Measurements from ENCODE around the gene UEVLD. TPM values are rescaled to one million over a fixed set of nuclear protein-coding genes. Genes with fewer than 3 reads are reported as not detected.
A peak's percentile ranks its signal among the peaks of the same experiment; 100 is the strongest.

Gene UEVLD
- total RNA-seq, 1 experiment from 2014 or later: 23.1 TPM

GRCh38 chr11:18493310-18493709 lies 95.2 kb downstream of the UEVLD start:
- Mint-ChIP-seq H3K4me3 (ENCODE audit: low read depth, unreplicated experiment) (peak overlapping the region; percentile 33), H3K9me3 (ENCODE audit: low read depth, unreplicated experiment) (no peaks in the 10 kb centered on the region), H3K36me3 (ENCODE audit: insufficient read depth, unreplicated experiment) (peaks cover 17% of the 10 kb centered on the region), H3K4me1 (ENCODE audit: low read depth, unreplicated experiment) (peaks cover 43% of the 10 kb centered on the region), H3K27ac (ENCODE audit: unreplicated experiment) (peak overlapping the region; percentile 19), H3K27me3 (ENCODE audit: unreplicated experiment) (no peaks in the 10 kb centered on the region)
- CTCF ChIA-PET: no interaction called here
- DNase-seq: no peak
- no TSS peak for BruUV-seq (replicated peaks)
- TF ChIP-seq, protein P1, sequence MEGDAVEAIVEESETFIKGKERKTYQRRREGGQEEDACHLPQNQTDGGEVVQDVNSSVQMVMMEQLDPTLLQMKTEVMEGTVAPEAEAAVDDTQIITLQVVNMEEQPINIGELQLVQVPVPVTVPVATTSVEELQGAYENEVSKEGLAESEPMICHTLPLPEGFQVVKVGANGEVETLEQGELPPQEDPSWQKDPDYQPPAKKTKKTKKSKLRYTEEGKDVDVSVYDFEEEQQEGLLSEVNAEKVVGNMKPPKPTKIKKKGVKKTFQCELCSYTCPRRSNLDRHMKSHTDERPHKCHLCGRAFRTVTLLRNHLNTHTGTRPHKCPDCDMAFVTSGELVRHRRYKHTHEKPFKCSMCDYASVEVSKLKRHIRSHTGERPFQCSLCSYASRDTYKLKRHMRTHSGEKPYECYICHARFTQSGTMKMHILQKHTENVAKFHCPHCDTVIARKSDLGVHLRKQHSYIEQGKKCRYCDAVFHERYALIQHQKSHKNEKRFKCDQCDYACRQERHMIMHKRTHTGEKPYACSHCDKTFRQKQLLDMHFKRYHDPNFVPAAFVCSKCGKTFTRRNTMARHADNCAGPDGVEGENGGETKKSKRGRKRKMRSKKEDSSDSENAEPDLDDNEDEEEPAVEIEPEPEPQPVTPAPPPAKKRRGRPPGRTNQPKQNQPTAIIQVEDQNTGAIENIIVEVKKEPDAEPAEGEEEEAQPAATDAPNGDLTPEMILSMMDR (IDR thresholded peaks at IDR 0.05; ENCODE audit: unreplicated experiment): no peak
- intact Hi-C loops (cut with micrococcal nuclease; ENCODE audit: unreplicated experiment): loop anchor here (2.0 to 10.0 kb wide), 4 partner anchors 33 to 251 kb away; partner anchors contain the start of gene TSG101

DNA sequence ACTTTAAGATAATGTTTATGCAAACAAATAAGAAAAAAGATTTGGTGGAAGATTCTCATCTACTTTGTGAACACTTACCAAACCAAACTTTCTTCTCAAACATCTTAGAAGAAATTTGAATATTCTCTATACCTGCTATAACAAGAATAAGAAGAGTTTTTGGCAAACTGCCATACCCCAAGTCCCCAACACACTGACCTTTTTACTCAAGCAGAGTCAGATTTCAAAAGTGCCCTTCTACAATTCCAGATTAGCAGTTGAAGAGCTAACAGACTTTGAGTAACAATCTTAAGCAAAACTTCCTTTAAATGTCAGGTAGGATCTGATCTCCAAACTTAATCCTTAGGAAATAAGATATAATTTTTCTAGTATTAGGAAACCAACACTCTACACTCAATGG lies 95.6 kb downstream of the UEVLD start:
- BruUV-seq (replicated peaks): no TSS peak
- Mint-ChIP-seq H3K4me3 (ENCODE audit: low read depth, unreplicated experiment) (peak overlapping the region; percentile 33), H3K9me3 (ENCODE audit: low read depth, unreplicated experiment) (no peaks in the 10 kb centered on the region), H3K4me1 (ENCODE audit: low read depth, unreplicated experiment) (peaks cover 45% of the 10 kb centered on the region), H3K36me3 (ENCODE audit: insufficient read depth, unreplicated experiment) (peaks cover 14% of the 10 kb centered on the region), H3K27me3 (ENCODE audit: unreplicated experiment) (no peaks in the 10 kb centered on the region), H3K27ac (ENCODE audit: unreplicated experiment) (peak overlapping the region; percentile 19)
- CTCF ChIA-PET: no interaction called here
- TF ChIP-seq, protein P1 (IDR thresholded peaks at IDR 0.05; ENCODE audit: unreplicated experiment): no peak
- DNase-seq: no peak
- intact Hi-C loops (cut with micrococcal nuclease; ENCODE audit: unreplicated experiment): loop anchor here (2.0 to 10.0 kb wide), 4 partner anchors 34 to 251 kb away; partner anchors contain the start of gene TSG101

DNA sequence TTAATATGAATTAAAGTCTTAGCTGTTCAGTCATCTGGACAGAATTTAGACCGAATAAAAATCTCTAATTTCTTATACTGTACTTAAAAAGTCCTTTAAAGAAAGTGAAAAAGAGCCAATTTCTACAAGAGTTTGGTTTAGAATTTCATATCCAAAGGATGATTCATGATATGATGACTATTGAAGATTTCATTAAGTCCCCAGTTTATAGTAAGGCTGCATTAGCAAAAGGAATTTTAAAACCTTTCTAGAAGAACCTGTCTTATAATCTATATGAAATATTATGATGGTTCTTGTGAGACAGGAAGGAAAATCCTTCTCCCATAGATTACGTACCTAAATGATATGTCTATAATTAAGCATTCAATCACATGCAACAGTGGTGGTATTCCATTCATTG lies 96.6 kb downstream of the UEVLD start:
- Mint-ChIP-seq H3K4me1 (ENCODE audit: low read depth, unreplicated experiment) (peaks cover 45% of the 10 kb centered on the region), H3K9me3 (ENCODE audit: low read depth, unreplicated experiment) (no peaks in the 10 kb centered on the region), H3K27me3 (ENCODE audit: unreplicated experiment) (no peaks in the 10 kb centered on the region), H3K27ac (ENCODE audit: unreplicated experiment) (no peak overlapping the region), H3K36me3 (ENCODE audit: insufficient read depth, unreplicated experiment) (peaks cover 14% of the 10 kb centered on the region), H3K4me3 (ENCODE audit: low read depth, unreplicated experiment) (no peak overlapping the region)
- no TSS peak for BruUV-seq (replicated peaks)
- TF ChIP-seq, protein P1 (IDR thresholded peaks at IDR 0.05; ENCODE audit: unreplicated experiment): no peak
- CTCF ChIA-PET: no interaction called here
- intact Hi-C loops (cut with micrococcal nuclease; ENCODE audit: unreplicated experiment): loop anchor here (2.0 to 10.0 kb wide), 4 partner anchors 35 to 250 kb away; partner anchors contain the start of gene TSG101
- no peak for DNase-seq

GRCh38 chr11:18490736-18491485 lies 97.6 kb downstream of the UEVLD start:
- H3K4me1 Mint-ChIP-seq (ENCODE audit: low read depth, unreplicated experiment): peaks cover 45% of the 10 kb centered on the region
- no peaks in the 10 kb centered on the region for H3K9me3 Mint-ChIP-seq (ENCODE audit: low read depth, unreplicated experiment)
- TF ChIP-seq, protein P1 (IDR thresholded peaks at IDR 0.05; ENCODE audit: unreplicated experiment): no peak
- H3K27ac Mint-ChIP-seq (ENCODE audit: unreplicated experiment): peak overlapping the region; percentile 75
- CTCF ChIA-PET: interaction anchor here (0.7 to 1.0 kb wide), 2 partner anchors 31 to 231 kb away, joined by 3 to 7 read pairs; no protein-coding TSS in a partner anchor
- no TSS peak for BruUV-seq (replicated peaks)
- peak; percentile 14 for DNase-seq
- no peaks in the 10 kb centered on the region for H3K27me3 Mint-ChIP-seq (ENCODE audit: unreplicated experiment)
- H3K36me3 Mint-ChIP-seq (ENCODE audit: insufficient read depth, unreplicated experiment): peaks cover 11% of the 10 kb centered on the region
- intact Hi-C loops (cut with micrococcal nuclease; ENCODE audit: unreplicated experiment): loop anchor here (5.0 to 10.0 kb wide), 3 partner anchors 94 to 249 kb away; no protein-coding TSS in a partner anchor
- peak overlapping the region; percentile 54 for H3K4me3 Mint-ChIP-seq (ENCODE audit: low read depth, unreplicated experiment)
